ENCODE data around the gene MAD1L1.

Gene MAD1L1

GRCh38 chr7:1859266-1860035, 373.3 kb downstream of the MAD1L1 start:
- Histone ChIP-seq H3K9ac (ENCODE audit: low read length) (no peak overlapping the region), H3K4me1 (ENCODE audit: control insufficient read depth, insufficient read depth, low read length) (no peaks in the 10 kb centered on the region), H3K27me3 (ENCODE audit: control insufficient read depth, insufficient read depth, low read length) (no peaks in the 10 kb centered on the region), H3K4me3 (ENCODE audit: low read length) (no peak overlapping the region), H3K27ac (ENCODE audit: low read depth, low read length) (no peak overlapping the region), H3K36me3 (ENCODE audit: control insufficient read depth, insufficient read depth, low read length) (no peaks in the 10 kb centered on the region)

GRCh38 chr7:1858435-1859265, 374.1 kb downstream of the MAD1L1 start:
- Histone ChIP-seq H3K4me1 (ENCODE audit: control insufficient read depth, insufficient read depth, low read length) (no peaks in the 10 kb centered on the region), H3K4me3 (ENCODE audit: low read length) (no peak overlapping the region), H3K36me3 (ENCODE audit: control insufficient read depth, insufficient read depth, low read length) (no peaks in the 10 kb centered on the region), H3K27ac (ENCODE audit: low read depth, low read length) (no peak overlapping the region), H3K9ac (ENCODE audit: low read length) (no peak overlapping the region), H3K27me3 (ENCODE audit: control insufficient read depth, insufficient read depth, low read length) (no peaks in the 10 kb centered on the region)

- H3K36me3 ChIP-seq (ENCODE audit: control insufficient read depth, insufficient read depth, low read length): no peaks in the 10 kb centered on the region
- no peak overlapping the region for H3K9ac ChIP-seq (ENCODE audit: low read length)
- H3K4me3 ChIP-seq (ENCODE audit: low read length): no peak overlapping the region
- no peaks in the 10 kb centered on the region for H3K4me1 ChIP-seq (ENCODE audit: control insufficient read depth, insufficient read depth, low read length)
- no peak overlapping the region for H3K27ac ChIP-seq (ENCODE audit: low read depth, low read length)
- no peaks in the 10 kb centered on the region for H3K27me3 ChIP-seq (ENCODE audit: control insufficient read depth, insufficient read depth, low read length)
Observed at GRCh38 chr7:1857487-1858421, 375.0 kb downstream of the MAD1L1 start.

- Histone ChIP-seq H3K36me3 (ENCODE audit: control insufficient read depth, insufficient read depth, low read length) (no peaks in the 10 kb centered on the region), H3K9ac (ENCODE audit: low read length) (no peak overlapping the region), H3K4me1 (ENCODE audit: control insufficient read depth, insufficient read depth, low read length) (no peaks in the 10 kb centered on the region), H3K4me3 (ENCODE audit: low read length) (no peak overlapping the region), H3K27me3 (ENCODE audit: control insufficient read depth, insufficient read depth, low read length) (no peaks in the 10 kb centered on the region), H3K27ac (ENCODE audit: low read depth, low read length) (no peak overlapping the region)
Observed at GRCh38 chr7:1856888-1857441, 375.8 kb downstream of the MAD1L1 start.

GRCh38 chr7:1856161-1856887, 376.4 kb downstream of the MAD1L1 start:
- no peak overlapping the region for H3K27ac ChIP-seq (ENCODE audit: low read depth, low read length)
- no peak overlapping the region for H3K9ac ChIP-seq (ENCODE audit: low read length)
- no peaks in the 10 kb centered on the region for H3K27me3 ChIP-seq (ENCODE audit: control insufficient read depth, insufficient read depth, low read length)
- no peak overlapping the region for H3K4me3 ChIP-seq (ENCODE audit: low read length)
- no peaks in the 10 kb centered on the region for H3K36me3 ChIP-seq (ENCODE audit: control insufficient read depth, insufficient read depth, low read length)
- H3K4me1 ChIP-seq (ENCODE audit: control insufficient read depth, insufficient read depth, low read length): no peaks in the 10 kb centered on the region

GRCh38 chr7:1855725-1856160, 377.0 kb downstream of the MAD1L1 start:
- no peak overlapping the region for H3K4me3 ChIP-seq (ENCODE audit: low read length)

GRCh38 chr7:1854866-1855724, 377.6 kb downstream of the MAD1L1 start:
- no peaks in the 10 kb centered on the region for H3K27me3 ChIP-seq (ENCODE audit: control insufficient read depth, insufficient read depth, low read length)
- H3K9ac ChIP-seq (ENCODE audit: low read length): no peak overlapping the region
- no peaks in the 10 kb centered on the region for H3K36me3 ChIP-seq (ENCODE audit: control insufficient read depth, insufficient read depth, low read length)
- no peak overlapping the region for H3K4me3 ChIP-seq (ENCODE audit: low read length)
- no peaks in the 10 kb centered on the region for H3K4me1 ChIP-seq (ENCODE audit: control insufficient read depth, insufficient read depth, low read length)
- H3K27ac ChIP-seq (ENCODE audit: low read depth, low read length): no peak overlapping the region

More at GRCh38 chr7:1855725-1856160, 377.0 kb downstream of the MAD1L1 start:
- Histone ChIP-seq H3K27me3 (ENCODE audit: control insufficient read depth, insufficient read depth, low read length) (no peaks in the 10 kb centered on the region), H3K27ac (ENCODE audit: low read depth, low read length) (no peak overlapping the region), H3K4me1 (ENCODE audit: control insufficient read depth, insufficient read depth, low read length) (no peaks in the 10 kb centered on the region), H3K9ac (ENCODE audit: low read length) (no peak overlapping the region), H3K36me3 (ENCODE audit: control insufficient read depth, insufficient read depth, low read length) (no peaks in the 10 kb centered on the region)

GRCh38 chr7:1853986-1854865, 378.5 kb downstream of the MAD1L1 start:
- Histone ChIP-seq H3K4me3 (ENCODE audit: low read length) (no peak overlapping the region), H3K36me3 (ENCODE audit: control insufficient read depth, insufficient read depth, low read length) (no peaks in the 10 kb centered on the region), H3K27me3 (ENCODE audit: control insufficient read depth, insufficient read depth, low read length) (no peaks in the 10 kb centered on the region), H3K9ac (ENCODE audit: low read length) (no peak overlapping the region), H3K27ac (ENCODE audit: low read depth, low read length) (no peak overlapping the region), H3K4me1 (ENCODE audit: control insufficient read depth, insufficient read depth, low read length) (no peaks in the 10 kb centered on the region)

GRCh38 chr7:1853431-1853985, 379.2 kb downstream of the MAD1L1 start:
- no peaks in the 10 kb centered on the region for H3K4me1 ChIP-seq (ENCODE audit: control insufficient read depth, insufficient read depth, low read length)
- H3K27ac ChIP-seq (ENCODE audit: low read depth, low read length): no peak overlapping the region
- no peaks in the 10 kb centered on the region for H3K36me3 ChIP-seq (ENCODE audit: control insufficient read depth, insufficient read depth, low read length)
- no peak overlapping the region for H3K9ac ChIP-seq (ENCODE audit: low read length)
- no peak overlapping the region for H3K4me3 ChIP-seq (ENCODE audit: low read length)
- no peaks in the 10 kb centered on the region for H3K27me3 ChIP-seq (ENCODE audit: control insufficient read depth, insufficient read depth, low read length)

Data from rectal smooth muscle tissue (tissue), 1 donor.